Hepatocyte (in vitro differentiated cells): ENCODE measurements around the gene PDE6C. TPM values are rescaled to one million over a fixed set of nuclear protein-coding genes. Genes with fewer than 3 reads are reported as not detected.

ENCODE experiments used
- DNase-seq: peaks from one replicate; pipeline ENCODE4 v3.0.0-alpha.2; 2016; ENCODE audit warnings: low spot score
- H2AFZ ChIP-seq: fragments of 200-600 bp; sonication (generic); 2 replicates; pipeline ENCODE4 v1.6.0; 2016; ENCODE audit warnings: antibody characterized with exemption, mild to moderate bottlenecking
- H3K27ac ChIP-seq: fragments of 200-600 bp; sonication (generic); 2 replicates; pipeline ENCODE4 v1.5.1; 2016; ENCODE audit warnings: mild to moderate bottlenecking
- H3K27me3 ChIP-seq: fragments of 200-600 bp; sonication (generic); 2 replicates; pipeline ENCODE4 v1.6.1; 2016
- H3K36me3 ChIP-seq: fragments of 200-600 bp; sonication (generic); replicated peaks from 2 replicates; pipeline ENCODE4 v1.5.1; 2016; ENCODE audit warnings: low read depth; ENCODE audit not compliant: insufficient read depth
- H3K4me1 ChIP-seq: fragments of 200-600 bp; sonication (generic); 2 replicates; pipeline ENCODE4 v1.5.1; 2016; ENCODE audit warnings: mild to moderate bottlenecking, moderate library complexity; ENCODE audit not compliant: insufficient read depth
- H3K4me2 ChIP-seq: fragments of 200-600 bp; sonication (generic); 2 replicates; pipeline ENCODE4 v1.6.0; 2016
- H3K4me3 ChIP-seq: fragments of 200-600 bp; sonication (generic); 2 replicates; pipeline ENCODE4 v1.5.1; 2016; ENCODE audit warnings: mild to moderate bottlenecking
- H3K79me2 ChIP-seq: fragments of 200-600 bp; sonication (generic); 2 replicates; pipeline ENCODE4 v1.6.0; 2017; ENCODE audit warnings: mild to moderate bottlenecking
- H3K9me2 ChIP-seq: fragments of 200-600 bp; sonication (generic); replicated peaks from 2 replicates; pipeline ENCODE4 v1.6.0; 2017; ENCODE audit warnings: mild to moderate bottlenecking; ENCODE audit not compliant: insufficient read depth
- H3K9me3 ChIP-seq: fragments of 200-600 bp; sonication (generic); 2 replicates; pipeline ENCODE4 v1.5.1; 2016; ENCODE audit warnings: low read depth, mild to moderate bottlenecking
- H4K20me1 ChIP-seq: fragments of 200-600 bp; sonication (generic); 2 replicates; pipeline ENCODE4 v1.6.0; 2016; ENCODE audit warnings: mild to moderate bottlenecking; ENCODE audit not compliant: insufficient read depth, poor library complexity, severe bottlenecking
- EZH2 ChIP-seq: fragments of 200-600 bp; sonication (generic); IDR thresholded peaks from 2 replicates; pipeline ENCODE4 v1.6.1; 2016; ENCODE audit warnings: antibody characterized with exemption, mild to moderate bottlenecking, borderline replicate concordance
- EZH2phosphoT487 ChIP-seq: fragments of 200-600 bp; sonication (generic); IDR thresholded peaks from one replicate; pipeline ENCODE4 v1.6.1; 2018; ENCODE audit warnings: antibody characterized with exemption, mild to moderate bottlenecking, low read depth, moderate library complexity; ENCODE audit not compliant: unreplicated experiment, severe bottlenecking
- WGBS: methylation state at CpG from one replicate; pipeline ENCODE4 v1.1.6; 2016; ENCODE audit warnings: low lambda C conversion rate; ENCODE audit errors: missing lambda C conversion rate; 5-methylcytosine and 5-hydroxymethylcytosine counted together
- polyA plus RNA-seq: library from polyadenylated mRNA; unstranded; fragments of >200 nt; fragmentation: Nextera tagmentation; extraction: Ambion mirVana; gene quantifications from 2 replicates; pipeline ENCODE4 v1.2.1, GENCODE V29; 2016
- total RNA-seq: library from RNA; depleted of rRNA; stranded (reverse); fragments of >200 nt; gene quantifications from 2 replicates; pipeline ENCODE4 v1.2.3, GENCODE V29; 2014
- TF ChIP-seq, protein P1 (sequence below): fragments of 200-600 bp; sonication (generic); IDR thresholded peaks from 2 replicates; pipeline ENCODE4 v1.5.1; 2016; ENCODE audit warnings: antibody characterized with exemption, mild to moderate bottlenecking; ENCODE audit not compliant: poor library complexity

The PDE6C gene
- total and polyA plus RNA-seq, 2 experiments from 2014 or later = 0.07 to 0.15 TPM

DNA sequence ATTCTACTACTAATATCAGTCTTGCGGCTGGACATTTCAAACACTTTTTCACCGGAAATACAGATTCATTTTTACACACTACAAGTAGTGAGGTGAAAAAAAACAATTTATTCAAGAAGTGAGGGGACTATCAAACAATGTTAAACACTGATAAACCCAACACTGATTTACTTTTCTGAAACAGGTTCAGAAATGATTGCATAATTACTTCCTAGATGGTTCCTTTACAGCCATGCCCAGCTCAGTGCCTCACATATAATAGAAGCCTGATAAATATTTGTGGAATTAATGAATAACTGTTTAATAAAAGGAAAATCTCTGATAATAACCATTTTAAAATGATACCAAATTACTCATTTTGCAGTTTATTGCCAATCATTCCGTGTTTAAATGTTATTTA lies 55.5 kb downstream of the PDE6C start:
- H3K4me2 ChIP-seq = no peak overlapping the region
- no peak for DNase-seq
- WGBS = 98% methylated on average over 3 of the region's 3 CpGs
- H3K27ac ChIP-seq = no peak overlapping the region
- peaks cover 11% of the 10 kb centered on the region for H3K4me1 ChIP-seq
- H3K4me3 ChIP-seq = no peak overlapping the region
- no peaks in the 10 kb centered on the region for H3K36me3 ChIP-seq
- no peaks in the 10 kb centered on the region for H3K9me2 ChIP-seq
- TF ChIP-seq EZH2phosphoT487 = no peak
- TF ChIP-seq EZH2 = no peak
- TF ChIP-seq, protein P1, sequence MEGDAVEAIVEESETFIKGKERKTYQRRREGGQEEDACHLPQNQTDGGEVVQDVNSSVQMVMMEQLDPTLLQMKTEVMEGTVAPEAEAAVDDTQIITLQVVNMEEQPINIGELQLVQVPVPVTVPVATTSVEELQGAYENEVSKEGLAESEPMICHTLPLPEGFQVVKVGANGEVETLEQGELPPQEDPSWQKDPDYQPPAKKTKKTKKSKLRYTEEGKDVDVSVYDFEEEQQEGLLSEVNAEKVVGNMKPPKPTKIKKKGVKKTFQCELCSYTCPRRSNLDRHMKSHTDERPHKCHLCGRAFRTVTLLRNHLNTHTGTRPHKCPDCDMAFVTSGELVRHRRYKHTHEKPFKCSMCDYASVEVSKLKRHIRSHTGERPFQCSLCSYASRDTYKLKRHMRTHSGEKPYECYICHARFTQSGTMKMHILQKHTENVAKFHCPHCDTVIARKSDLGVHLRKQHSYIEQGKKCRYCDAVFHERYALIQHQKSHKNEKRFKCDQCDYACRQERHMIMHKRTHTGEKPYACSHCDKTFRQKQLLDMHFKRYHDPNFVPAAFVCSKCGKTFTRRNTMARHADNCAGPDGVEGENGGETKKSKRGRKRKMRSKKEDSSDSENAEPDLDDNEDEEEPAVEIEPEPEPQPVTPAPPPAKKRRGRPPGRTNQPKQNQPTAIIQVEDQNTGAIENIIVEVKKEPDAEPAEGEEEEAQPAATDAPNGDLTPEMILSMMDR = no peak
- no peaks in the 10 kb centered on the region for H3K79me2 ChIP-seq
- H4K20me1 ChIP-seq = no peaks in the 10 kb centered on the region
- H2AFZ ChIP-seq = no peak overlapping the region
- H3K9me3 ChIP-seq = no peaks in the 10 kb centered on the region
- no peaks in the 10 kb centered on the region for H3K27me3 ChIP-seq

- no peak overlapping the region for H3K4me2 ChIP-seq
- H3K9me3 ChIP-seq = no peaks in the 10 kb centered on the region
- TF ChIP-seq, protein P1 = no peak
- TF ChIP-seq EZH2 = no peak
- TF ChIP-seq EZH2phosphoT487 = no peak
- no peaks in the 10 kb centered on the region for H4K20me1 ChIP-seq
- no peaks in the 10 kb centered on the region for H3K9me2 ChIP-seq
- no peak overlapping the region for H2AFZ ChIP-seq
- DNase-seq = no peak
- H3K36me3 ChIP-seq = no peaks in the 10 kb centered on the region
- no peak overlapping the region for H3K4me3 ChIP-seq
- H3K79me2 ChIP-seq = no peaks in the 10 kb centered on the region
- H3K27me3 ChIP-seq = no peaks in the 10 kb centered on the region
- H3K4me1 ChIP-seq = peaks cover 11% of the 10 kb centered on the region
- H3K27ac ChIP-seq = peak overlapping the region; percentile 0
Measured at GRCh38 chr10:93670372-93670771, 58.0 kb downstream of the PDE6C start.

GRCh38 chr10:93671042-93671441 lies 58.7 kb downstream of the PDE6C start:
- Histone ChIP-seq H3K27ac (peak overlapping the region; percentile 0), H4K20me1 (no peaks in the 10 kb centered on the region), H2AFZ (no peak overlapping the region), H3K27me3 (no peaks in the 10 kb centered on the region), H3K4me2 (peak overlapping the region; percentile 4), H3K36me3 (no peaks in the 10 kb centered on the region), H3K9me3 (no peaks in the 10 kb centered on the region), H3K79me2 (no peaks in the 10 kb centered on the region), H3K4me3 (no peak overlapping the region), H3K4me1 (peaks cover 11% of the 10 kb centered on the region), H3K9me2 (no peaks in the 10 kb centered on the region)
- 62% methylated on average over 2 of the region's 2 CpGs for WGBS
- no peak for DNase-seq
- no peak for TF ChIP-seq EZH2

DNA sequence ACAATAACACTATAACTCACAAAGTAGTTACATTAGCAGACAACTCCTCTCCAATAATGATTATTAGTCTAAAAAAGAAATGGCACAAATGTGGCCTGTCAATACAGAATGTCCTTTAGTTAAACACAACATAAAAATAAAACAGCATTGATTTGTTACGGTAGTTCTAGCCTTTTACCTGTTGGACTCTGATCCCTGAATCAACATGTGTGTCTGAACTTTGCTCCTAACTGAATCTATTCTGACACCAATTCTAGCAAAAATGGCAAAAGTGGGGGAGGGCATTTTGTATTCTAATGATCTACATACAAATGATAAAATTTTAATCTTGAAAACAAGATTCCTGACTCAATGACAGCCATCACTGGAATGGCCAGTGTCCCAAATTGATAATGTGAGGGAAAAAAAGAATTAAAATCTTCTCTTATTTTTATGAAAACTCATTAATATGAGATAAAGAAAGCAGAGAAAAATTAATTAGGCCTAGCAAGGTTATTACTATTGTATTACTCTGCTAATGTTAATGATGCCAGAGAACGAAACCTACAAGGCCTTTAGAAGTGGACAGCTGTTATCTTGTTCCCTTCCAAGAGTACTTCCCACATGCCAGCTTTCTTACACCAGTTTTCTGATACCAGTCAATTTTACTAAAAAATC lies 59.8 kb downstream of the PDE6C start:
- H3K4me3 ChIP-seq = no peak overlapping the region
- no peaks in the 10 kb centered on the region for H3K9me2 ChIP-seq
- no peaks in the 10 kb centered on the region for H3K36me3 ChIP-seq
- no peaks in the 10 kb centered on the region for H3K9me3 ChIP-seq
- peak overlapping the region; percentile 8 for H3K27ac ChIP-seq
- WGBS = 87% methylated on average over 2 of the region's 2 CpGs
- TF ChIP-seq EZH2 (no peak), EZH2phosphoT487 (no peak)
- TF ChIP-seq, protein P1 = no peak
- H3K79me2 ChIP-seq = no peaks in the 10 kb centered on the region
- H3K27me3 ChIP-seq = no peaks in the 10 kb centered on the region
- H3K4me2 ChIP-seq = peak overlapping the region; percentile 7
- DNase-seq = no peak
- peaks cover 11% of the 10 kb centered on the region for H3K4me1 ChIP-seq
- no peaks in the 10 kb centered on the region for H4K20me1 ChIP-seq
- no peak overlapping the region for H2AFZ ChIP-seq
